Endodermal cell (in vitro differentiated cells): ENCODE data around the gene PDE6A. TPM values are rescaled to one million over a fixed set of nuclear protein-coding genes. Genes with fewer than 3 reads are reported as not detected.
A peak's percentile ranks its signal among the peaks of the same experiment; 100 is the strongest.
"Not testable (repeated sequence)": the region's sequence is repeated elsewhere in the genome, so short reads cannot be mapped to it uniquely, and the experiment has no call there.

ENCODE experiments used
- DNase-seq: peaks from one replicate; pipeline ENCODE4 v3.0.0-alpha.2; 2017
- H3K27ac ChIP-seq: 2 replicates; pipeline ENCODE4 v1.5.1; 2013; ENCODE audit warnings: mild to moderate bottlenecking, low read depth, low read length, moderate library complexity
- H3K27me3 ChIP-seq: 2 replicates; pipeline ENCODE4 v1.6.1; 2013; ENCODE audit warnings: mild to moderate bottlenecking, low read length, moderate library complexity; ENCODE audit not compliant: insufficient read depth, control insufficient read depth, poor library complexity, severe bottlenecking
- H3K36me3 ChIP-seq: 2 replicates; pipeline ENCODE4 v1.7.0; 2013; ENCODE audit warnings: mild to moderate bottlenecking, low read length, moderate library complexity; ENCODE audit not compliant: control insufficient read depth, insufficient read depth
- H3K4me1 ChIP-seq: one replicate; pipeline ENCODE4 v1.7.0; 2013; ENCODE audit warnings: low read length; ENCODE audit not compliant: control insufficient read depth, insufficient read depth
- H3K4me3 ChIP-seq: 2 replicates; pipeline ENCODE4 v1.5.1; 2013; ENCODE audit warnings: mild to moderate bottlenecking, low read length, moderate library complexity
- H3K9ac ChIP-seq: 2 replicates; pipeline ENCODE4 v1.6.1; 2013; ENCODE audit warnings: mild to moderate bottlenecking, low read length, moderate library complexity; ENCODE audit not compliant: poor library complexity, severe bottlenecking; ENCODE audit errors: extremely low read depth
- H3K9me3 ChIP-seq: 2 replicates; pipeline ENCODE4 v1.6.1; 2013; ENCODE audit warnings: mild to moderate bottlenecking, low read length, moderate library complexity; ENCODE audit not compliant: control insufficient read depth
- H3K27ac Mint-ChIP-seq: 2 replicates; pipeline ENCODE4 v1.8.0; 2020; ENCODE audit warnings: mixed read lengths
- H3K27me3 Mint-ChIP-seq: 2 replicates; pipeline ENCODE4 v1.8.0; 2021; ENCODE audit warnings: mild to moderate bottlenecking, mixed read lengths; ENCODE audit not compliant: insufficient read depth
- H3K36me3 Mint-ChIP-seq: 2 replicates; pipeline ENCODE4 v1.8.0; 2020; ENCODE audit warnings: low read depth, mixed read lengths
- H3K4me1 Mint-ChIP-seq: 2 replicates; pipeline ENCODE4 v1.8.0; 2020; ENCODE audit warnings: mixed read lengths
- H3K4me3 Mint-ChIP-seq: 2 replicates; pipeline ENCODE4 v1.8.0; 2020; ENCODE audit warnings: mild to moderate bottlenecking, moderate library complexity, mixed read lengths
- H3K9me3 Mint-ChIP-seq: 2 replicates; pipeline ENCODE4 v1.8.0; 2020; ENCODE audit warnings: mild to moderate bottlenecking, mixed read lengths
- WGBS, 2 experiments: methylation state at CpG; one replicate each; pipeline versions ENCODE4 v1.1.5 to v1.1.7; 2013; ENCODE audit warnings: missing lambda C conversion rate in 2 of 2, mixed read lengths in 1 of 2; ENCODE audit not compliant: insufficient coverage in 1 of 2, insufficient read length in 1 of 2; 5-methylcytosine and 5-hydroxymethylcytosine counted together
- total RNA-seq, 2 donors: library from RNA; stranded (reverse); fragmentation: NEBNext Ultra II Directional in 1 of 2; extraction: Animal tissue kit (Norgen Biotek cat#: 25700) in 1 of 2; gene quantifications; 2 replicates in 1 of 2; 3 replicates in 1 of 2; pipeline ENCODE4 v1.2.1, GENCODE V29; 2021
- TF ChIP-seq, protein P1 (sequence below): fragments of 200-600 bp; sonication (generic); conservative IDR thresholded peaks from 2 replicates; pipeline ENCODE4 v1.5.0; 2021; ENCODE audit warnings: antibody characterized with exemption, mild to moderate bottlenecking

Gene PDE6A
- total RNA-seq, 2 donors from 2014 or later, result 0.07 TPM; not detected in 1

DNA sequence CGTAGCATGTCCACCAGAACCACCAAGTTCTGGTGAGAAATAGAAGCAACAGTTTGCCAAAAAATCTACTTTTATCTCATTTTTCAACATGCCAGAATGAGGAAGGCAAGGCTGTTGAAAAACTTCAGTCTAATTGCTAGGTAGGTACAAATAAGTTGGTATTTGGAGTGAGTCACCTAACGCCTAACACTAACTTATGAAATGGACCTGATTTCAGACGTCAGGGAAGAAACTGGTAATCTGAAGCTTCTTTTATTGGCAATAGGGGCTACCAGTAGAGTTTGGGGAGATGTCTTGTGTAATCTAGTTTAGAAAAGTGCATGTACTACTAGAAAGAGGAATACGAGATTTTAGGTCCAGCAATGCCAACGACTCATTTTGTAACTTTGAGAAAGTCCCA lies 4.4 kb upstream of the PDE6A start:
- H3K4me3 ChIP-seq, result no peak overlapping the region
- TF ChIP-seq, protein P1, sequence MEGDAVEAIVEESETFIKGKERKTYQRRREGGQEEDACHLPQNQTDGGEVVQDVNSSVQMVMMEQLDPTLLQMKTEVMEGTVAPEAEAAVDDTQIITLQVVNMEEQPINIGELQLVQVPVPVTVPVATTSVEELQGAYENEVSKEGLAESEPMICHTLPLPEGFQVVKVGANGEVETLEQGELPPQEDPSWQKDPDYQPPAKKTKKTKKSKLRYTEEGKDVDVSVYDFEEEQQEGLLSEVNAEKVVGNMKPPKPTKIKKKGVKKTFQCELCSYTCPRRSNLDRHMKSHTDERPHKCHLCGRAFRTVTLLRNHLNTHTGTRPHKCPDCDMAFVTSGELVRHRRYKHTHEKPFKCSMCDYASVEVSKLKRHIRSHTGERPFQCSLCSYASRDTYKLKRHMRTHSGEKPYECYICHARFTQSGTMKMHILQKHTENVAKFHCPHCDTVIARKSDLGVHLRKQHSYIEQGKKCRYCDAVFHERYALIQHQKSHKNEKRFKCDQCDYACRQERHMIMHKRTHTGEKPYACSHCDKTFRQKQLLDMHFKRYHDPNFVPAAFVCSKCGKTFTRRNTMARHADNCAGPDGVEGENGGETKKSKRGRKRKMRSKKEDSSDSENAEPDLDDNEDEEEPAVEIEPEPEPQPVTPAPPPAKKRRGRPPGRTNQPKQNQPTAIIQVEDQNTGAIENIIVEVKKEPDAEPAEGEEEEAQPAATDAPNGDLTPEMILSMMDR, result no peak
- Mint-ChIP-seq H3K4me1 (peaks cover 6% of the 10 kb centered on the region), H3K27me3 (no peaks in the 10 kb centered on the region), H3K27ac (no peak overlapping the region), H3K36me3 (no peaks in the 10 kb centered on the region), H3K4me3 (no peak overlapping the region), H3K9me3 (no peaks in the 10 kb centered on the region)
- H3K4me1 ChIP-seq, result no peaks in the 10 kb centered on the region
- no peaks in the 10 kb centered on the region for H3K9me3 ChIP-seq
- H3K27ac ChIP-seq, result no peak overlapping the region
- H3K36me3 ChIP-seq, result no peaks in the 10 kb centered on the region
- no peak overlapping the region for H3K9ac ChIP-seq
- 91 to 94% methylated on average over 2 to 5 of the region's 5 CpGs for WGBS, 2 experiments
- no peak for DNase-seq
- no peaks in the 10 kb centered on the region for H3K27me3 ChIP-seq

GRCh38 chr5:149946118-149946517 lies 1.5 kb upstream of the PDE6A start:
- TF ChIP-seq, protein P1, result no peak
- no peaks in the 10 kb centered on the region for H3K27me3 Mint-ChIP-seq
- peaks cover 25% of the 10 kb centered on the region for H3K4me1 Mint-ChIP-seq
- no peak for DNase-seq
- H3K4me3 Mint-ChIP-seq, result no peak overlapping the region
- Histone ChIP-seq H3K9me3 (no peaks in the 10 kb centered on the region), H3K4me1 (peaks cover 7% of the 10 kb centered on the region), H3K36me3 (no peaks in the 10 kb centered on the region), H3K27ac (no peak overlapping the region), H3K9ac (no peak overlapping the region), H3K4me3 (no peak overlapping the region), H3K27me3 (no peaks in the 10 kb centered on the region)
- H3K36me3 Mint-ChIP-seq, result no peaks in the 10 kb centered on the region
- 90 to 94% methylated on average over 2 to 3 of the region's 3 CpGs for WGBS, 2 experiments
- H3K9me3 Mint-ChIP-seq, result no peaks in the 10 kb centered on the region
- no peak overlapping the region for H3K27ac Mint-ChIP-seq

- H3K36me3 Mint-ChIP-seq, H3K36me3 ChIP-seq, DNase-seq, H3K9ac ChIP-seq, H3K4me3 Mint-ChIP-seq, H3K27ac ChIP-seq, H3K4me3 ChIP-seq, H3K9me3 ChIP-seq, H3K9me3 Mint-ChIP-seq, H3K27me3 Mint-ChIP-seq, H3K27me3 ChIP-seq: not testable (repeated sequence)
- Mint-ChIP-seq H3K4me1 (peaks cover 41% of the 10 kb centered on the region), H3K27ac (peak overlapping the region; percentile 93)
- peaks cover 16% of the 10 kb centered on the region for H3K4me1 ChIP-seq
- WGBS, 2 experiments, result 91 to 92% methylated on average over 3 to 6 of the region's 6 CpGs
Observed at GRCh38 chr5:149943177-149943949, 1.2 kb downstream of the PDE6A start.

DNA sequence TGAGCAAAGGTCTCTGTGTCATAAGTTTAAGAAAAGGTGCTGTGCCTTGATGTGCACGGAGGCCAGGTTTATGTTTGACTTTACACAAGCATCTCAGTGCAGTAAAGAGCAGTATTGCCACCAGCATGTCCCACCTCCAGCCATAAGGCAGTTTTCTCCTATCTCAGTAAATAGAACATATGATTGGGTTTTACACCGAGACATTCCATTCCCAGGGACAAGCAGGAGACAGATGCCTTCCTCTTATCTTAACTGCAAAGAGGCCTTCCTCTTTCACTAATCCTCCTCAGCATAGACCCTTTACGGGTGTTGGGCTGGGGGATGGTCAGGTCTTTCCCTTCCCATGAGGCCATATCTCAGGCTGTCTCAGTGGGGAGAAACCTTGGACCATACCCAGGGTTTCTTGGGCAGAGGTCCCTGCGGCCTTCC lies 1.8 kb downstream of the PDE6A start:
- Histone ChIP-seq H3K4me1 (peaks cover 18% of the 10 kb centered on the region), H3K9ac (peak overlapping the region; percentile 47)
- H3K9me3 ChIP-seq, H3K36me3 Mint-ChIP-seq, H3K27ac ChIP-seq, H3K27me3 ChIP-seq, H3K4me3 ChIP-seq, H3K27me3 Mint-ChIP-seq, H3K36me3 ChIP-seq, H3K9me3 Mint-ChIP-seq, DNase-seq: not testable (repeated sequence)
- Mint-ChIP-seq H3K4me1 (peaks cover 46% of the 10 kb centered on the region), H3K27ac (peak overlapping the region; percentile 93), H3K4me3 (peak overlapping the region; percentile 5)
- 61 to 67% methylated on average over 2 to 4 of the region's 4 CpGs for WGBS, 2 experiments
